Glomerular endothelial cell (primary cell): Measurements from ENCODE around the gene RTL5. TPM values are rescaled to one million over a fixed set of nuclear protein-coding genes. Genes with fewer than 3 reads are reported as not detected.
A peak's percentile ranks its signal among the peaks of the same experiment; 100 is the strongest.

Experiments used
- DNase-seq: peaks from one replicate; pipeline ENCODE4 v3.0.0-alpha.2; 2011; ENCODE audit warnings: low read depth, low spot score; ENCODE audit errors: extremely low read depth
- total RNA-seq: library from RNA; depleted of rRNA; stranded (reverse); fragments of >200 nt; gene quantifications from 2 replicates; pipeline ENCODE4 v1.2.3, GENCODE V29; 2015

Gene RTL5
- total RNA-seq, 1 donor from 2014 or later: 1.6 TPM

DNA sequence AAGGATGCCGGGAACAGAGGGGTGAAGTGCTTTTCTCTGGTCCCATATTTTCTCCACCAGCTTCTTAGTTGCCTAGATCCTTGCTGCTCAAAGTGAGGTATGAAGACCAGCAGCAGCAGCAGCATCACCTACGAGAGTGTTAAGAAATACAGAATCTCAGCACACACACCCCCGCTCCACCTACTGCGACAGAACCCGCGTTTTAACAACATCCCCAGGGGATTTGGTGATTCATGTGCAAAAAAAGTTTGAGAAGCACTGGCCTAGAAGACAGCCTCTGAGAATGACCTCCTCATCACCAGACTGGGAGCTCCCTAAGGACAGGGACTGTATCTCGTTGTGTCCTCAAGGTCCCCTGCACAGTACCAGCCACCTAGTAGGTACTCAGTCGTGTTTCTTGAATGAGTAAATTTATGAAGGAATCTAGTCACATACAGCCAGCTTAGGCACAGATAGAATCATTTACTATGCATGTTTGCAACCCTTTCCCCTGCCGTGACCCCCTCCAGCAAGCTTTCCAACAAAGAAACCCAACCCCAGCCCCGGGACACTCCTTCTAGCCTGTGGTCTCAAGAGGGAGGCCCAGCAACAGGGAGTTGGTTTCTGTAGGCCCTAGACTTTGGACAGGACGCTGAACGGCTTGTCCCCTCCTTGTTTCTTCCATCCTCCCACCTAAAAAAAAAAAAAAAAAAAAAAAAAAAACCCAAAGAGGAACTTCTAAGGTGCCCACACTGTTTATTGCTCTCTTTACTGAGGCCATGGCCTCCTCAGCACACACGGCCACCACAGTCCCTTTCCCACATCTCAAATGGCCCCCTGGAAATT is 21.5 kb downstream of the RTL5 start:
- DNase-seq: no peak

DNA sequence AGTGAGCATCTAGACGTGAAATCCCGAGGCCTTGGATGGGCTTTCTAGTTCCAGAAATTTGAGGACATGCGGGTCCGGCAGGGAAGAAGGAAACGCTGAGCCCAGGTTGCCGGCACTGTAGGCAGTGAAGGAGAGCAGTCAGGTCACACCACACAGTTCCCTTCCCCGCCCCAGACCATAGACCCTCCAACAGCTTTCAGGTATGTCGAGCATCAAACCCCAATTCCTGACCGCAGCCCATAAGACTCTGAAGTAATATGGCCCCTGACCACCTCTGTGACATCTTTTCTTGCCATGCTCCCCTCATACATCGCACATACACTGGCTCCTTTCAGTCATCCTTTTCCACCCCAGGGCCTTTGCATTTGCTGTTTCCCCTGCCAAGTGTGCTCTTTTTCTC is 23.0 kb downstream of the RTL5 start:
- no peak for DNase-seq

DNA sequence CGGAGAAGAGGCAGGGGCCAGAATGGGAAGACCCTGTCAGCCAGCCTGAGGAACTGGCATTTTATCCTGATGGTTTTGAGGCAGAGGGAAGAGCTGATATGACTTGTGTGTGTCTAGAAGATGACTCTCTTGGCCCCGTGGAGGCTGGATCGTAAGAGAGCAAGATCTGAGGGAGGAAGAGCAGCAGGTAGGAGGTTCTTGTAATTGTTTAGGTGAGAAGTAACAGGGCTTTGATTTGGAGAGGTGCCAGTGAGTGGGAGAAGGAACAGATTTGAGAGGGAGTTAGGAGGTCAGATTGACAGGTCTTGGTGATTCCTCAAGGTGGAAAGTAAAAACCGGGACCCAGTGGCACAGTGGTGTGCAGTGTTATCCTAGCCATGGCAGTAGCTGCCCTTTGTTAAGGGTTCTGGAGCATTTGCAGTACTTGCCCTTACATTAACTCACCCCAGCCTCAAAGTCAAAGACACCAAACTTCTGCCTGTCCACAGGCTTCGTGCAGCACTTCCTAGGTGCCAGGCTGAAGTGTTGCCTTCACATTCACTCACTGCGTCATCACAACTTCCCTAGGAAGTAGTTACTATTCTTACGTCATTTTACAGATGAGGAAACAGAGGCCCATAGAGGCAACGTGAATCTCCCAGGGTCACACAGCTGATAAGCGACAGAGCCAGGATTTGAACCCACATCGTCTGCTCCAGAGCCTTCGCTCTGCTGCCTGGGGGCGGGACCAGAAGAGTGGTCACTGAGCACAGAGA is 23.7 kb downstream of the RTL5 start:
- DNase-seq: no peak

DNA sequence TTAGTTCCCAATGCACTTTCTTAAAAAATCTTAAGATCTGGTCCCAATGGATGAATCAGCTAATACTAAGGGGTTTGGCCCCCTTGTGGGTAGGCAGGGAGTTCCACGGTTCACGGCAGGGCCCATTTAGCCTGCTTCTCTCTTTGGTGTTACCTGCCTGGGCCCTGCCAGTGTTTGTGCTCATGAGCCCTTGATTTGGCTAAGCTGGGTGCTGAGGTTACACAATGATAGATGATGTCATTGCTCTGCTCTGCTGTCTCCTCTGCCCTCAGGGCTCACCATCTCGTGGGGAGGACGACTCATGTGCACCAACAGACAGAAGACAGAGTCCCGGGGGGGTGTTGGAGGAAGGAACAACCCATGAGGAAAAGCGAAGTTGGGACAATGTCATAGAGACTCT is 24.4 kb downstream of the RTL5 start:
- DNase-seq: no peak

DNA sequence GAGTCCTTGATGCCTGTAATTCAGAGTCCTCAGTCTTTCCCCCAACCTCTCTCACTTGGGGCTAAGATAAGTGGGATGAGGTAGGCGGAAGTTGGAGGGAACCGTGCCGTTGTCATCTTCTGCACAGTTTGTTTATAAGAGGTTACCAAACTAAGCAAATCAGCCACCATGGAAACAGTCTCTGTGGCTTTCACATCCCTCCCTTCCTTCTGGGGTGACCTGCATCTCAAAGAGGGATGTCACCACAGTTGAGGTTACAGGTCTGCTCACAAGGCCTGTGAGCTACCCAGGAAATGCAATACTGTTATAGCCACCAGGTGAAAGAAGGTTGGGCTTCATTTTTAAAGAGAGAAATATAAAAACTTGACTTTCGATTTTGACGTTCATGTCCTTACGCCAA is 26.3 kb downstream of the RTL5 start:
- DNase-seq: no peak

- no peak for DNase-seq
Observed at GRCh38 chrX:72102760-72103159, 29.0 kb downstream of the RTL5 start.

- no peak for DNase-seq
Observed at GRCh38 chrX:72102126-72102525, 29.6 kb downstream of the RTL5 start.

DNA sequence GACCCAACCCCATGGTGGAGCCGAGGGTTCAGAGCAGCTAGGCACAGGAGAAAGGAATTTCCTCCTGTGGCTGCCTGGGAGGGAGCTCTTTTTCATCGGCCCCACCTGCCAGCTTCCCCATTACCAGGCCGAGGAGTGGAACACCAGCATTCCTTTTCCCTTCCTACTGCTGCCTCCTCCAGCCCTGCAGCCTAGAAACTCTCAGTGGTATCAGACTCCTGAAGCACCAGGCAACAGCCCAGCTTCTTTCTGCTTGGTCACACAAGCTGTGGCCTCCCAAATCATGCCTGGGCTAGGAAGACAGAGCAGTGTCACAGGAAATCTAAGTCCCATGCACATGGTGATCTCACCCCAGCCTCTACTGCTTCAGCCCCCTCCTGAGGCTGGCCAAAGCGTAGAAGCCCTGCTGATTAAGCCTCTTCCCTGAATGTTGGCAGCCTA is 30.1 kb downstream of the RTL5 start:
- DNase-seq: no peak

GRCh38 chrX:72100824-72101351 is 30.8 kb downstream of the RTL5 start:
- no peak for DNase-seq

DNA sequence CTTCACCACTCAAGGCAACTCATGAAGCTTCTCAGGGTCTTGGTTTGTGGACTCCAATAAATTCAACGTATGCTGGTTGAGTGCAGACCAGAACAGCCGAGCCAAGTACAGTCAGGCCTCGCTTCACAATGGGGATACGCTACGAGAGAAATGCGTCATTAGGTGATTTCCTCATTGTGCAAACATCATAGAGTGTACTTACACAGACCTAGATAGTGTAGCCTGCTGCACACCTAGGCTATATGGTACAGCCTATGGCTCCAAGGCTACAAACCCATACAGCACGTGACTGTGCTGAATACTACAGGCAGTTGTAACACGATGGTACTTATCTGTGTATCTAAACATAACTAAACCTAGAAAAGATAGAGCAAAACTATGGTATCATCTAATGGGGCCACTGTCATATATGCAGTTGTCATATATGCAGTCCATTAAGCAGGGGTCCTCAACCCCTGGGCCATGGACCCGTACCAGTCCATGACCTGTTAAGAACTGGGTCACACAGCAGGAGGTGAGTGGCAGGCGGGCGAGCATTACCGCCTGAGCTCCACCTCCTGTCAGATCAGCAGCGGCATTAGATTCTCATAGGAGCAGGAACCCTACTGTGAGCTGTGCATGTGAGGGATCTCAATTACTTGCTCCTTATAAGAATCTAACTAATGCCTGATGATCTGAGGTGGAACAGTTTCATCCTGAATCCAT is 31.5 kb downstream of the RTL5 start:
- no peak for DNase-seq

- no peak for DNase-seq
Observed at GRCh38 chrX:72097098-72097497, 34.6 kb downstream of the RTL5 start.

- DNase-seq: no peak
Observed at GRCh38 chrX:72095370-72095769, 36.3 kb downstream of the RTL5 start.

DNA sequence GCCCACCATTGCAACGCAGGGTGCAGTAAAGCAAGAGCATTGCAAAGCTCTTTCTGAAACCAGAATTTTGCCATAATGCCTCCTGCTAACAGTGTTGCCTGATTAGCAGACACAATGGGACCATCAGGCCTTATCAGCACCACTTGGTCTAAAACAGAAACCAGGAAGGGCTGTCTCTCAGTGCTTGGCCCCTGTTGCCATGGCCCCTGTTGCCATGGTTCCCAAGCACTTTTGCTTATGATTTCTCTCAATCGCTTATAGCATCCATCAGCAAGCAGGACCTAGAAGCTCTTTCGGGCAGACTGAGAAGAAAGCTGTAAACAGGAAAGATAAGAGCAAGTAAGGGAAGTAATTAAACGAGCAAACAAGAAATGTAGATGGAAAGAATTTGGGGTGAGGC is 36.8 kb downstream of the RTL5 start:
- peak; percentile 57 for DNase-seq

DNA sequence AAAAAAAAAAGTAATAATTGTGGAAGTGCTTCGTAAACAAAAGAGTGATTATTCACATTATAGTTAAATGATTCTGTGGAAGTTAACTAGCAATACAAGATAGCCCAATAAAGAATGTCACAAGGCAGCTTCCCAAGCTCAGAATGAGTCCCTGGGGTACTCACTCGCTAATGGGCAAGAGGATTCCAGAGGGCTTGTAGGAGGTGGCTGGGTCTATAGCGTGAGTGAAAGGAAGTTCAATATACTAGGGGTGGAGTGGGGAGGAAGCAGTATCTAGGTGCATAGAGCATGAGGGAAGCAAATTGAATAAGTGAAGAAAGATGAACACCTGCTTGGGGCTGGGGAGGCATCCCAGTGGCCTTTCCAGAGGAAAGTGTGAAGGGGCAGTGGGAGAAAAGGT is 42.5 kb downstream of the RTL5 start:
- DNase-seq: no peak

GRCh38 chrX:72088761-72089160 is 43.0 kb downstream of the RTL5 start:
- no peak for DNase-seq

DNA sequence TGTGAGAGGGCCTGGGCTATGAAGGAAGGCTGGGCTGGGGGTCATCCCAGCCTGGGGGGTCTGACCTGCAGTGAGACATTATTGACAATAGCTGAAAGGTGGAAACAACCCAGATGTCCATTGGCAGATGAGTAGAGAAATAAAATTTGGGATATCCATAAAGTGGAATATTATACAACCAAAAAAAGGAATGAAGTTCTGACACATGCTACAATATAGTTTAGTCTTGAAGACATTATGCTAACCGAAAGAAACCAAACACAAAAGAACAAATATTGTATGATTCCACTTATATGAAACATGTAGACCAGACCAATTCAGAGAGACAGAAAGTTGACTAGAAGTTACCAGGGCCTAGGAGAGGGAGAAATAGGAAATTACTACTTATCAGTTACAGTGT is 44.7 kb downstream of the RTL5 start:
- no peak for DNase-seq

DNA sequence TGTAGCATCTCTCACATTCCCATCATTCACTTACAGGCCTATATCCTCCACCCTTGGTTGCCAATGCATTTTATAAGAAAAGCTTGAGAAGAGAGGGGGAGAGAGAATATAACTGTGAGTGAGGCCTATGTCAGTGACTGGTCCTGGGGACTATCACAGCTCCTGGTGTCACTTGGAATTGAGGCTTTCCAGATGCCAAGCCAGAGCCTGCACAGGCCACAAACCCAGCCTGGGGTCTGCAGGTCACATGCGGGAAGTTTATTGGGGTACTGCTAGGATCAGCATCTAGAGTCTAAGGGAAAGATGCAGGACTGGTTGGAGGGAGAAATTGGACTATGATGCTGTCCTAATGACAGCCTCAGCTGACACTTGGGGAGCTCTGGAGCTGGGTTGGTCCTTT is 47.6 kb downstream of the RTL5 start:
- no peak for DNase-seq

DNA sequence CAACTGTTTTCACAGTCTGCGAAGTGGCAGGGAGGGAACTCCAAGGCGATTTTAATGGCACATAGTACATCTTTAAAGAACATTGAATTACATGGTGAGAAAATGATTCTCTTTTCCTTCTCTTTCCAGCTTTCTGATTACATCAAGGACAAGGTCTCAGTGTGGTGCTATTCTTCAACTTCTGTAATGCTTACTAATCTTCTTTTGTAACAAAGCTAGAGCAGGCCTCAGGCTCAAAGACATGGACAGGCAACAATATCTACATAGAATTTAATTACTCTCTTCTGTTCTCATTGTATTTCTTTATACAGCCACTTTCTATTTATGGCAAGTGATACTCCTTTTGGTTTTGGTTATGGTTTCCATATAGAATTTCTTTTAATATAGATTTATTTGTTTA is 48.4 kb downstream of the RTL5 start:
- no peak for DNase-seq

GRCh38 chrX:72081605-72082320 is 50.0 kb downstream of the RTL5 start:
- no peak for DNase-seq

GRCh38 chrX:72080800-72081199 is 50.9 kb downstream of the RTL5 start:
- no peak for DNase-seq

GRCh38 chrX:72080150-72080549 is 51.6 kb downstream of the RTL5 start:
- no peak for DNase-seq
